ENCODE measurements around the gene OS9.
"Not testable (repeated sequence)": the region's sequence is repeated elsewhere in the genome, so short reads cannot be mapped to it uniquely, and the experiment has no call there.

The OS9 gene

DNA sequence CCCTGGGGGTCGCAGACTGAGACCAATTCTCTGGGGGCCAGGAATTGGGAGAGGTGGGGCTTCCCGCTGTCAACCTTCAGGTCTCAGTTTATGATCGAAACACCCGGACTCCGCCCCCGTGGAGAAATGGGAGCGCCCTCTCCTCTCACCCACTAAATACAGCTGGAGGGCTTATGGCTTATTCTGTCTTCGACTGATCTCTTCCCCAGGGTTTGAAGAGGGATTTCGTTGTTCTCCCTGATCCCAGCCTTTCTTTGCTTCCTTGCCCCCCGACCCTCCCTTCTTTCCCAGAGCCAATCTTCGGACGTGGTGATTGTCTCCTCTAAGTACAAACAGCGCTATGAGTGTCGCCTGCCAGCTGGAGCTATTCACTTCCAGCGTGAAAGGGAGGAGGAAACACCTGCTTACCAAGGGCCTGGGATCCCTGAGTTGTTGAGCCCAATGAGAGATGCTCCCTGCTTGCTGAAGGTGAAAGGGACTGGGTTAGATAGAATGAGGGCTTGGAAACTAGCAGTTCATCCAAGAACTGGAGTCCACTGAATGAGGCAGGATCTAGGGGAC lies 607 bp downstream of the OS9 start:
- no peak for DNase-seq

DNA sequence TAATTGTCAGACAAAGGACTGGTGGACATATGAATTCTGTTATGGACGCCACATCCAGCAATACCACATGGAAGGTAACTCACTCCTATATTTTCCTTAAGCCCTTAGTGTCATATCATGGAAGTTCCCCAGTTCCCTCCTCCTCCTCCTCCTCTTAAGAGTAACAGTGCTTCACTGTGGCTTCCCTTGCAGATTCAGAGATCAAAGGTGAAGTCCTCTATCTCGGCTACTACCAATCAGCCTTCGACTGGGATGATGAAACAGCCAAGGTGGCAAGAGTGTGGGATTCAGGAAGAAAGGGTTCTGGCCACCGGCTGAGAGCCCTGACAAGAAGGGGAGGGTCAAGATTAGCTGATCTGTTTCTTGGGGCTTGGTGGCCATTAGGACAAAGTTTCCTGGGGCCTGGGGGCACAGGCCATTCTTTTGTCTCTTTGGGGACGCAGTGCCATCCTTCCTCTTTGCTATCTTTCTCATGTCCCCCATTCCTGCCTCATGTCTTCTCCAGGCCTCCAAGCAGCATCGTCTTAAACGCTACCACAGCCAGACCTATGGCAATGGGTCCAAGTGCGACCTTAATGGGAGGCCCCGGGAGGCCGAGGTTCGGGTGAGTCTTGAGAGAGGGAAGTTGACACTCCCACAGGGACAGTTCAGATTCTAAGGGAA lies 2.0 kb downstream of the OS9 start:
- DNase-seq, result no peak

DNA sequence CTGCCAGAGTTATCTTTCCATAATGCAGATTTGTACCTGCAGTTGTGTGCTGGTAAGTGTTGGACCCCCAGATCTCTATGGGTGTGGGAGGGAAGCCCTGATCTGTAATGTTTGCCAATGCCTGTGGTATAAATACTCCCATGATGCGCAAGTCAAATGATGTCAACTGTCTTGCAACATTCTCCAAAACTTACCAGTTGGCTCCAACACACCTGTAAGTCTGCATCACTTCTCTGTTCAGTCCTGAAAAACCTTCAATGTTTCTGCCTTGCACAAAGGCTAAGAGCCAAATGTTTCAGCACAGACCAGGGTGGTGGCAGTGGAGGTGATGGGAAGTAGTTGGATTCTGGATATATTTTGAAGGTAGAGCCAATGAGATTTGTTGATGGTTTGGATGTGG lies 3.1 kb downstream of the OS9 start:
- no peak for DNase-seq

DNA sequence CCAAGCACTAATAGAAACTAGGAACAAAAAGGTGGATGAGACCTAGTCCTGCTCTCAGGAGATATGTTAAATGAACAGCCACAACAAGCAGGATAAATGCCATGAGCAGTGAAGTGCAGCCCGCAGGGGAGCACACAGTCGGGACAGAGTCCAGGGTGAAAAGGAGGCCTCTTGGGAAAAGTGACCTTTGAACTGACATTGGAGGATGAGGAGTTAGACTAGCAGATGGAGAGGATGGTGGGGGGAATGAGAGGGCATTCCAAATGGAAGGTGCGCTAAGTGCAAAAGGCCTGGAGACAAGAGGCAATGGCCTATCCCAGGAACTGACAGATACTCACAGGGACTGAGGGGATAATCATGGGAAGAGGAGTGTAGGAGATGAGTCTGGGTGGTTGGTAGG lies 4.5 kb downstream of the OS9 start:
- DNase-seq, result no peak

DNA sequence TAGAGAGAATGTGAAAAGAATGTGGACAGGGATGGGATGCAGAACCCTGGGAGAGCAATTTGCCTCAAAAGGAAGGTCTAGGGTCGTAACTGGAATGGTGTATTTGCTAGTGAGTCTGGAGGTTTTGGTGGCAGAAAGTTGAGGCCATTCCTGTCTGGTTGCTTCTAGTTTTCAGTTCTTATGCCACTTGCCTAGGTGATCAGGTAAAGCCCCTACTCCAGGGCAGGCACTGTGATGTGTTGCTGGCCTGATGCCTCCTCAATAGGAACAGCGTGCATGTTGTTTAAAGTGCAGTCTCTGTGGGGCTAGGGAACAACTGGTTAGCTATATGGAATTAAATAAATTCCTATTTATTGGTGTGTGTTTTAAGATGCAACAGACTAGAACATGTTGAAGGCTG lies 6.4 kb downstream of the OS9 start:
- no peak for DNase-seq

DNA sequence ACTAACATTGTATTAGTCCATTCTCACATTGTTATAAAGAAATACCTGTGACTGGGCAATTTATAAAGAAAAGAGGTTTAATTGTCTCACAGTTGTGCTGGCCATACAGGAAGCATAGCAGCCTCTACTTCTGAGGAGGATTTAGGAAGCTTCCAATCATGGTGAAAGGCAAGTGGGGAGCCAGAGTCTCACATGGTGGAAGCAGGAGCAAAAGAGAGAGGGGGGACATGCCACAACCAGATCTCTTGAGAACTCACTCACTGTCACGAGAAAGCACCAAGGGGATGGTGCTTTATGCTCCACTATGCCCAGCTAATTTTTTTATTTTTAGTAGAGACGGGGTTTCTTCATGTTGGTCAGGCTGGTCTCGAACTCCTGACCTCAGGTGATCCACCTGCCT lies 13.3 kb downstream of the OS9 start:
- DNase-seq, result no peak

DNA sequence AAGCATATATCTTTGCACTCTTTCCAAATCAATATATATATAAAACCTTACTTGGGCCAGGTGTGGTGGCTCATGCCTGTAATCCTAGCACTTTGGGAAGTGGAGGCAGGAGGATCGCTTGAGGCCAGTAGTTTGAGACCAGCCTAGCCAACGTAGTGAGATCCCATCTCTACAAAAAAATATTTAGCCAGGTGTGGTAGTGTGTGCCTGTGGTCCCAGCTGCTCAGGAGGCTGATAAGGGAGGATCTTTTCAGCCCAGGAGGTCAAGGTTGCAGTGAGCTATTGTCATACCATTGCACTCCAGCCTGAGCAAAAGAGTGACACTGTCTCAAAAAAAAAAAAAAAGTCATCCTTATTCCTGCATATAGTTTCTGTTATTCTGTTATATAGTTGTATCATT lies 14.4 kb downstream of the OS9 start:
- no peak for DNase-seq

DNA sequence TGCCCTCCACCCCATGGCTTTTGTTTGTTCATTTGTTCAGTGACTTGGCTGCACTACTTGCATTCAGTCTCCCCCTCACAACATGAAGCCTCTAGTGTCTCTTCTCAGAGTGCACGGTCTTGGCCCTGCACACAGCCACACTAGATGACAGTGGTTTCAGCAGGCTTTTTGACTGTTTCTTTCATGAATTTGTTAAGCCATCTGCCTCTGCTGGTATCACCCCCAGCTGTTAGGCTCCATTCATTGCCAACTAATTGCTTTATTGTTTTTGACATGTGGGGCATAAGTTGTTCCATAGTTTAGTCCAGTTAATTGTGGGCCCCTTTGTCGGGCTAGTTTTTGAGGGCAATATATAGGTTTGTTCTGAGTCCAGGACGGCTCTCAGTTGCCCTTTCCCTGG lies 18.8 kb downstream of the OS9 start:
- no peak for DNase-seq

DNA sequence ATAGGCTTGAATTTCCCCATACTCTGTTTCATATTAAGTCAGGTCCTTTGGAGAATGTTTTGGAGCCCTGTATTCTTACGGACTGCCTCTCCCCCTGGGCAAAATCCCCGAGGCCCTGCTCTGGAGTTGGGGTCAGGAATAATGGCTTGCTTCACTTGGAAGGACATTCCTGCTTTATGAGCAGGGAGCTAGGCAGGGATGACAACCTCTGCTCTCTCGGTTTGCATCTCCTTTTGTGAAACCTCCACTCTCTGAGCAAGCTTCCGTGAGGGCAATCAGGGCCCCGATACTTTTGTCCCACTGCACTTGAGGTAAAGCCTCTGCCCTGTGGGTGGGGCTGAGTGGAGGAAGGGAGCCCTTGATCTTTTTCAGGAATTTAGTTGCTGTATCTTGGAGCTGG lies 19.3 kb downstream of the OS9 start:
- no peak for DNase-seq

DNA sequence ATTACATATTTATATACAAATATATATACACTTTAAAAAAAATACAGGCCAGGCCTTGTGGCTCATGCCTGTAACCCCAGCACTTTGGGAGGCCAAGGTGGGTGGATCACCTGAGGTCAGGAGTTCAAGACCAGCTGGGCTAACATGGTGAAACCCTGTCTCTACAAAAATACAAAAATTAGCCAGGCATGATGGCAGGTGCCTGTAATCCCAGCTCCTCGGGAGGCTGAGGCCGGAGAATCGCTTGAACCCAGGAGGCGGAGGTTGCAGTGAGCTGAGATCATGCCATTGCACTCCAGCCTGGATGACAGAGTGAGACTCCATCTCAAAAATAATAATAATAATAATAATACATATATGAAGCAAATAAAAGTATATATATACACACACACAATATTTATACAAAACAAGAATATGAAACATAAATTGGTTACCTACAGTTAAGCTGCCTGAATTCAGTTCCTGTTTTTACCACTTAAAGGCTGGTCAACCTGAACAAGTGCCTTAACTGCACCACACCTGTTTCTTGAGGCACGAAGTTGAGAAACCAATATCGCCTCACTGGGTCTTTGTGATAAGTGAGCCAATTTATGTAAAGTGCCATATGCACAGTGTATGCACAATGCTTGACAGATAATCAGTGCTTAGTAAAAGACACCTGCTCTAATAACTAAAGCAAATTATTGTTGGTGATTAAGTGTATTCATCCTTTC lies 21.3 kb downstream of the OS9 start:
- DNase-seq, result not testable (repeated sequence)

DNA sequence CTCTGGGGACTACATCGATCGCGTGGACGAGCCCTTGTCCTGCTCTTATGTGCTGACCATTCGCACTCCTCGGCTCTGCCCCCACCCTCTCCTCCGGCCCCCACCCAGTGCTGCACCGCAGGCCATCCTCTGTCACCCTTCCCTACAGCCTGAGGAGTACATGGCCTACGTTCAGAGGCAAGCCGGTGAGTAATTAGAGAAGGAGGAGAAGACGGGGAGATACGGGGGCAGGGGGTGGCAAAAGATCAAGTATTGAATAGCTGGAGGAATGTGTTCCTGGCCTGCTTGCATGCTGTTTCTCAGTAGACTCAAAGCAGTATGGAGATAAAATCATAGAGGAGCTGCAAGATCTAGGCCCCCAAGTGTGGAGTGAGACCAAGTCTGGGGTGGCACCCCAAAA lies 21.9 kb downstream of the OS9 start:
- DNase-seq, result no peak

DNA sequence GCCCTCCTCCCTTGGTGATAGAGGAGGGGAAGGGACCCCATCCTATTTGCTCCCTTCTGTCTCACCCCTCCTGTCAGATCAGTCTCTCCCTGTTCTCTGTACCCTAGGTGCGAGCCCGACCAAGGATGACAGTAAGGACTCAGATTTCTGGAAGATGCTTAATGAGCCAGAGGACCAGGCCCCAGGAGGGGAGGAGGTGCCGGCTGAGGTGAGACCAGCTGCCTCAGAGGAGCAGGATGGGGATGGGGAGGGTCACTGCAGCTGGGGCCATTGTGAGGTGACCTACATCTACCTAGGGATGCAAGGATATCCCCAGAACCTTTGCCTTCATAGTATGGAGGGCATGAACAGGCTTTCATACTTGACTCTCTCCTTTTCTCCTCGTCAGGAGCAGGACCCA lies 22.4 kb downstream of the OS9 start:
- no peak for DNase-seq

DNA sequence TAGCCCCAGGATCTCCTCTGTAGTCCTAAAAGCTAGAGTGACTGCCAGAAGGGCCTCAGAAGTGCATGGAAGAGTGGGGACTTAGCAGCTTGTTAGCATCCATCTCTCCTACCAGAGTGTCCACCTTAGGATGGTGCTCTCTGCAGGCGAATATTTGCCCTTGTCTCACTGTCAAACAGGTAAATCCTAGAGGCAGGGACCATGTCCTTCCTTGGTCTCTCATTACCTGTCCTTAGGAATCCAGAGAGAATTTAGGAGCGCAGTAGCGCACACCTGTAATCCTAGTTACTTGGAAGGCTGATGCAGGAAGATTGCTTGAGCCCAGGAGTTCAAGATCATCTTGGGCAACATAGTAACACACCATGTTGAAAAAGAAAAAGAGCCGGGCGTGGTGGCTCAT lies 23.2 kb downstream of the OS9 start:
- DNase-seq, result no peak

DNA sequence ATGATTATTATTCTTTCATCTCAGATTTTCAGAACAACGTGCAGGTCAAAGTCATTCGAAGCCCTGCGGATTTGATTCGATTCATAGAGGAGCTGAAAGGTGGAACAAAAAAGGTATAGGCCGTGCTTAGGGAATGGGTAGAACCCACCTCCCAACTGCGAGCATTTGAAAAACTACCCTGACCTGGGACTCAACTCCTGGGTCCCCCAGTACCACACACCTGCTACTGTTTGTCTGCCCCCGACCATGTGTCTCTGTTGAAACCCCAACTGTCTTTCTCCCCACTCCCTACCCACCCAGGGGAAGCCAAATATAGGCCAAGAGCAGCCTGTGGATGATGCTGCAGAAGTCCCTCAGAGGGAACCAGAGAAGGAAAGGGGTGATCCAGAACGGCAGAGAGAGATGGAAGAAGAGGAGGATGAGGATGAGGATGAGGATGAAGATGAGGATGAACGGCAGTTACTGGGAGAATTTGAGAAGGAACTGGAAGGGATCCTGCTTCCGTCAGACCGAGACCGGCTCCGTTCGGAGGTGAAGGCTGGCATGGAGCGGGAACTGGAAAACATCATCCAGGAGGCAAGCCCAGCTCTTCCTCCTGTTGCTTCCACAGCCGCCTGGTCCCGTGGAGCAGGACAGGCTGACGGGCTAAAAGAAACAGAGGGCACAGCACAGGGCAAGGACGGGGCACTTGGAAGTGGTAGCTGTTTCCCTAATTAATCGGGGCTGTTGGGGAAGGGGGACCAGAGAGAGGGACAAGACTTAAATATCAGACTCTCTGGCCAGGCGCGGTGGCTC lies 24.1 kb downstream of the OS9 start:
- no peak for DNase-seq

DNA sequence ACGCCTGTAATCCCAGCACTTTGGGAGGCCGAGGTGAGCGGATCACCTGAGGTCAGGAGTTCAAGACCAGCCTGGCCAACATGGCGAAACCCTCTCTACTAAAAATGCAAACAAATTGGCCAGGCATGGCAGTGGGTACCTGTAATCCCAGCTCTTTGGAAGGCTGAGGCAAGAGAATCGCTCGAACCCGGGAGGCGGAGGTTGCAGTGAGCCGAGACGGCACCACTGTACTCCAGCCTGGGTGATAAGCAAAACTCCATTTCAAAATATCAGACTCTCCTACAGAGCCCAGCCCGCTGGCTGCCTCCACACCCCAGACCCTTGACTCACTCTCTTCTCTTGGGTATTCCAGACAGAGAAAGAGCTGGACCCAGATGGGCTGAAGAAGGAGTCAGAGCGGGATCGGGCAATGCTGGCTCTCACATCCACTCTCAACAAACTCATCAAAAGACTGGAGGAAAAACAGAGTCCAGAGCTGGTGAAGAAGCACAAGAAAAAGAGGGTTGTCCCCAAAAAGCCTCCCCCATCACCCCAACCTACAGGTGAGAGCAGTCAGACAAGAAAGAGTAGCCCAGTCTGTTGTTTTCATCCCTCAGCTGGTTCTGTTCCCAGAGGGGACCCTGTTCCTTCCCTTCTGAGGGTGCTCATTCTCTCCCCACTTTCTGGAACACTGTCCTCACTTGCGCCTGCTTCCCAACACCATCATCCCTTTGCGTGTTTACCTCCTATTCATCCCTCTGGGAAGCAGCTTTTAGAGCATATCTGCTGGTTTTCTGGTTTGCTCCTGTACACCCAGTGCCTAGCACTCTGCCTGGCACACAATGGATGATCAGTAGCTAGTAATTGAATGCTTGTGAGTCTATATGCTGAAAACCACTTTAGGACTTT lies 25.0 kb downstream of the OS9 start:
- DNase-seq, result no peak

DNA sequence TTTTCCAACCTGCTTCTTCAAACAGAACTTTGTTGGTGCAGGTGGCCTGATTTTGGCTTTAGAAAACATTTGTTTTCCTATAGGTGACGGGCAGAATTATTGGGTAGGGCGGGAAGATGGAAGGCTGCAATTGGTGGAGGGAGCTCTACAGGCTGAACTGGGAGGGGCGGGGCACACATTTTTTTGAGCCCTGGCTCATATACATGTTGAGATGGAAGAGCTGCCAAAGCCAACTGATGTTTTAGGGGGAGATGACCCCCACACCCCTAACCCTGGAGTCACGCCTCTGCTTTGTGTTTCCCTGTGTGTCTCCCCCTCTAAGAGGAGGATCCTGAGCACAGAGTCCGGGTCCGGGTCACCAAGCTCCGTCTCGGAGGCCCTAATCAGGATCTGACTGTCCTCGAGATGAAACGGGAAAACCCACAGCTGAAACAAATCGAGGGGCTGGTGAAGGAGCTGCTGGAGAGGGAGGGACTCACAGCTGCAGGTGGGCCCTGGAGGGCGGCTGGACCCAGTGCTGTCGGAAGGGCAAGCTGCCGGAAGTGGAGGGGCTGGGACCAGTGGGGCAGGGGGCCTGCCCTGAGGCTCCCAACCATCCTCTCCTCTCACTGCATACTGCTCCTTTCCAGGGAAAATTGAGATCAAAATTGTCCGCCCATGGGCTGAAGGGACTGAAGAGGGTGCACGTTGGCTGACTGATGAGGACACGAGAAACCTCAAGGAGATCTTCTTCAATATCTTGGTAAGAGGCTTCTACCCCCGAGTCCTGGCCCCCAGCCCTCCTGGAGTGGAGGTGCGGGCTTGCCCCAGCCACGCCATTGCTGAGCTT lies 26.1 kb downstream of the OS9 start:
- DNase-seq, result no peak

DNA sequence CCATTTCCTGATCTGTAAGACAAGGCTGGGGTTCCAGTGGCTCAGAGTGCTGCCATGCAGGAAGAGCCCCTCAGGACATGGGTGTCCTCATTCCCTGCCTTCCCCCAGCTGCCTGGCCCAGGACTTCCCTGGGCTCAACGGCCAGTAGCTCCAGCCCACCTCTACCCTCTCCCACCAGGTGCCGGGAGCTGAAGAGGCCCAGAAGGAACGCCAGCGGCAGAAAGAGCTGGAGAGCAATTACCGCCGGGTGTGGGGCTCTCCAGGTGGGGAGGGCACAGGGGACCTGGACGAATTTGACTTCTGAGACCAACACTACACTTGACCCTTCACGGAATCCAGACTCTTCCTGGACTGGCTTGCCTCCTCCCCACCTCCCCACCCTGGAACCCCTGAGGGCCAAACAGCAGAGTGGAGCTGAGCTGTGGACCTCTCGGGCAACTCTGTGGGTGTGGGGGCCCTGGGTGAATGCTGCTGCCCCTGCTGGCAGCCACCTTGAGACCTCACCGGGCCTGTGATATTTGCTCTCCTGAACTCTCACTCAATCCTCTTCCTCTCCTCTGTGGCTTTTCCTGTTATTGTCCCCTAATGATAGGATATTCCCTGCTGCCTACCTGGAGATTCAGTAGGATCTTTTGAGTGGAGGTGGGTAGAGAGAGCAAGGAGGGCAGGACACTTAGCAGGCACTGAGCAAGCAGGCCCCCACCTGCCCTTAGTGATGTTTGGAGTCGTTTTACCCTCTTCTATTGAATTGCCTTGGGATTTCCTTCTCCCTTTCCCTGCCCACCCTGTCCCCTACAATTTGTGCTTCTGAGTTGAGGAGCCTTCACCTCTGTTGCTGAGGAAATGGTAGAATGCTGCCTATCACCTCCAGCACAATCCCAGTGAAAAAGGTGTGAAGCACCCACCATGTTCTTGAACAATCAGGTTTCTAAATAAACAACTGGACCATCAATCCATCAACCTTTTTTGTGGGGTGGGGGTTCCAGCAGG lies 27.0 kb downstream of the OS9 start:
- no peak for DNase-seq

DNA sequence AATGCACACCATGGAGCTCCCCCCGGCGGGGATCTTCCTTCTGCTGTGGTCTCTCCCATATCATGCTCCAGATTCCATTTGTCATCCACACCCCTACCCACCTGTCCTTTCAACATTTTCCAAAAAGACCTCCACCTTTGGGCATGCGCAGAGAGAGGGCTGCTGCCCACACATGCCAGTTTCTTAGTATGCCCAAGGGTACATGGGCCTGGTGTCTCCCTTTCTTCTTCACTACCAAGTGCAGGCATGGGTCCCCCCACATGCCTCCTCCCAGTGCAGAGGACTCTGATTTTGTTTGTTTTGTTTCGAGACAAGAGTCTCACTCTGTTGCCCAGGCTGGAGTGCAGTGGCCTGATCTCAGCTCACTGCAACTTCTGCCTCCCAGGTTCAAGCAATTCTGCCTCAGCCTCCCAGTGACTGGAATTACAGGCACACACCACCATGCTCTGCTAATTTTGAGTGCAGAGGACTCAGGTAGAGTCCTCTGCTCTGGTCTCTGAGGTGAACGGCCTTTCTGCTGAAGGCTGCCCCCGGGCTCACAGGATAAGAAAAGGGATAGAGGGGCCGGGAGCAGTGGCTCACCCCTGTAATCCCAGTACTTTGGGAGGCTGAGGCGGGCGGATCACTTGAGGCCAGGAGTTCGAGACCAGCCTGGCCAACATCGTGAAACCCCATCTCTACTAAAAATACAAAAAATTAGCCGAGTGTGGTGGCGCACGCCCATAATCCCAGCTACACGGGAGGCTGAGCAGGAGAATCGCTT lies 28.1 kb downstream of the OS9 start:
- DNase-seq, result not testable (repeated sequence)

DNA sequence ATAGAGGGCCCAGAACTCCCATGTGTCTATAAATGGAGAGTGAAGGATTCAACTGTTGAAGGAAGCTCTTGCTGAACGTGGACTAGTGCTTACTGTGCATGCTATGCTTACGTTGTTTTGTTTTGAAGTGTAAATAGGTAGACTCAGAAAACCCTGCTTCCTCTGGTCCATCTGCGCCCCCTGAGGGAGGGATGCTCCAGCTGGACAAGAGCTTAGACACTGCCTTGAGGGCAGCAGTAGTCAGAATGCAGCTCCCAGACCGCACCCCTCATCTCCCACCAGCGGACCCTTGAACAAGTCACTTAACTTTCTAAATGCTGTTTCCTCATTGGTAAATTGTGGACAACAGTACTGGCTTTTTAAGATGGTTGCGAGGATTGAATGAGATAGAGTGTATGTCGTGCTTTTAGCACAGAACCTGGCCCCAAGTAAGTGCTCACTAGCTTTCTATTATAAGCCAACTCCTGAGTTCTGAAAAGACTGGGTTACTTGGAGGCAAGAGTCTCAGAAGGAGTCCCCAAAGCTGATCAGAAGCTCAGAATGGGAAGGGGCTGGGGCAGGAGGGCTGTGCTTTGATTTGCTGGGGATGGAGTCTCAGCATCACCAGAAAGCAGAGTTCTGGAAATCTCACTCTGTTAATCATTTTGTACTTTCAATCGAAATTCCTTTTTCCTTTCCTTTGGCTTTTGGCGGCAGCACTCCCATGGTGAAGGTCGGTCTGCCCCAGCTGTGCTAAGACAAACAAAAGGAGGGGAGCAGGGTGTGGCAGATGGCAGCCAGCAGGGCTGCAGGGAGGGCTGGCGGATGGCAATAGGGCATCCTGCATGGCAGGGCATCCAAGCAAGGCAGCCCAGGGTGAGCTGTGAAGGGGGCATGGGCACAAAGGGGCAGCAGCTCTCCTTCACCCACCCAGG lies 29.0 kb downstream of the OS9 start:
- peak; percentile 6 for DNase-seq
